IPS-NIHi7 (cell line): Measurements from ENCODE around the gene SLC26A1.
"Not testable (repeated sequence)": the region's sequence is repeated elsewhere in the genome, so short reads cannot be mapped to it uniquely, and the experiment has no call there.

Experiments
- DNase-seq: peaks from one replicate; pipeline ENCODE4 v3.0.0; 2012; ENCODE audit warnings: mixed read lengths; ENCODE audit errors: extremely low spot score

SLC26A1 gene

DNA sequence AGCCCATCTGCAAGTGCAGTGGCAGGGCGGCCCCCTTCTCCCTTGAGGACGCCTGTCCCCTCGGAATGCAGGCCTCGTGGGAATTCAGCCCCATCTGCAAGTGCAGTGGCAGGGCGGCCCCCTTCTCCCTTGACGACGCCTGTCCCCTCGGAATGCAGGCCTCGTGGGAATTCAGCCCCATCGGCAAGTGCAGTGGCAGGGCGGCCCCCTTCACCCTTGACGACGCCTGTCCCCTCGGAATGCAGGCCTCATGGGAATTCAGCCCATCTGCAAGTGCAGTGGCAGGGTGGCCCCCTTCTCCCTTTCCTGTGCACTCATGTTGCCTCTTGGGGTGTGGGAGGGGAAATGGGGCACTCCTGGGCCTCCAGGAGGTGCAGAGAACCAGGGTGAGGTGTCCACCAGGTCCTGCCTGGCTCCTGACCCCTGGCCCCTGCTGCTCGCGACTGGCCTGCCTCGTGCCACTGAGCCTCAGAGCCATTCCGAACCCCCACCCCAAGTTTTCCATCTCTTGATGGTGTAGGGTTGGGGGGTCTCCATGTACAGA is 6.8 kb upstream of the SLC26A1 start:
- DNase-seq, result no peak

DNA sequence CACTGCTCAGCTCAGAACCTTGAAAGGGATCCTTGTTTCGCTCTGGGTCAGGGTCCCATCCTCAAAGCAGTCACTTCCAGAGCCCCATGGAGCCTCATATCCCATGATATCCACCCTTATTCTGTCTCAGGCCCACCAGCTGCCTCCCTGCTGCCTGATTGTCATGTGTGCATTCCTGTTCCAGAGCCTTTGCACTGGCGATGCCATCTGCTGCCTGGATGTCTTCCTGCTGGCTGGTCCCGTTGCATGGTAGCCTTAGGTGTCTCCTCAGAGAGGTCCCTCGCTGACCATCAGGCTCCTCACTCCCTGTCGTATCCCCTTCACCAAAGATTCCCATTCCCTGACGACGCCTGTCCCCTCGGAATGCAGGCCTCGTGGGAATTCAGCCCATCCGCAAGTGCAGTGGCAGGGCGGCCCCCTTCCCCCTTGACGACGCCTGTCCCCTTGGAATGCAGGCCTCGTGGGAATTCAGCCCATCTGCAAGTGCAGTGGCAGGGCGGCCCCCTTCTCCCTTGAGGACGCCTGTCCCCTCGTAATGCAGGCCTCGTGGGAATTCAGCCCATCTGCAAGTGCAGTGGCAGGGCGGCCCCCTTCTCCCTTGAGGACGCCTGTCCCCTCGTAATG is 6.1 kb upstream of the SLC26A1 start:
- not testable (repeated sequence) for DNase-seq

DNA sequence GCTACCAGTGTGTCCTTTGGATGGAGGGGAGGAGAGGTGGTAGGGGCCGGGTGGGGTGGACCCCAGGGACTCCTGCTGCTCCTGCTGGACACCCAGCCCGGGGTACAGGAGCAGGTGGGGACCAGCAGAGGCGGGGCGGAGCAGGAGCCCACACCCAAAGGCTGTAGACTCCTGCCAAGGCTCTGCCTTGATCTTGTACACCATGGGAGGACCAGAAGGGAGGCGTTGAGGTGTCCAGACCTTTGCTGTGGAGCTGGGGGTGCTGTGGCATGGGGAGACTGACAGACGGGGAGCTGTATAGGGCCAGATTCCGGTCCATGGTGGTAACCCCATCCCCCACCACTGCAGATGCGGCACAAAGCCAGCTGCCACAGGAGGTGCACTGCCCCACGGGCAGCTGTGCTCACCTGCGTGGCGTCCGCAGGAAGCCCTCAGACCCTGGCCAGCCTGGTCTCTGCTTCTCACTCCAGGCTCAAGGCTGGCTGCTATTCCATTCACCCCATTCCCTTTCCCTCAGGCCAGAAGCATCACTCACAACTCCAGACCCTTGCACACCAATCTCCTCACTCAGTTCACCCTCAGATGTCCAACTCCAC is 5.0 kb upstream of the SLC26A1 start:
- no peak for DNase-seq

DNA sequence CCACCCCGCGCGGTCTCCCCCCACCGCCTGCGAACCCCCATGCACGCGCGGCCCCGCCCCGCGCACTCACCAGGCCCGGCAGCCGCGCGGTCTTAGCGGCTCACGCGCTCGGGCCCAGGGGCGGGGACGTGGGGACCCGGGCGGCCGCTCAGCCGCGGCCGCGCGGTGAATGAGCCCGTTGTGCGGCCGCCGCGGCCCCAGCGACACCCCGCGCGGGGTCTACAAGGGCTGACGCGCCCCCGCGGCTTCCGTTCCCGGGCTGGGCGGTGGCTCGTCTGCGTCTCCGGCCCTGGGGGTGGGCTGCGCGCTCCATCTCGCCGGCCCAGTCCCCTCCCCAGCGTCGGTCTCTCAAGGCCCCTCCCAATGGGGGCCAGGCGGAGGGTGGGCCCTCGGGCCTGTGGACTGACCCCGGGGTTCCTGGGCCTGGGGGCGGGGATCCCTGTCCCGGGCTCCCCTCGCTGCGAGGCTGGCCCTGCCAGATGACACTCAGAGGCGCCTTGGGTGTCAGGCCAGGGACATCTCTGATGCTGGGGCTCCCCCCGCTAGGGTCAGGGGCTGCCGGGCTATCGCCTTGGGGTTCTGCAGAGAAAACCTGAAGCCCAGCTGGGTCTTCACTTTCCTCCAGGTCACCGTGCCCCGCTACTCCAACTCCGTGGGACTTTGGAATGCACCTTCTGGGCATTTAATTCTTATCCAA is 4.3 kb upstream of the SLC26A1 start:
- DNase-seq, result no peak

DNA sequence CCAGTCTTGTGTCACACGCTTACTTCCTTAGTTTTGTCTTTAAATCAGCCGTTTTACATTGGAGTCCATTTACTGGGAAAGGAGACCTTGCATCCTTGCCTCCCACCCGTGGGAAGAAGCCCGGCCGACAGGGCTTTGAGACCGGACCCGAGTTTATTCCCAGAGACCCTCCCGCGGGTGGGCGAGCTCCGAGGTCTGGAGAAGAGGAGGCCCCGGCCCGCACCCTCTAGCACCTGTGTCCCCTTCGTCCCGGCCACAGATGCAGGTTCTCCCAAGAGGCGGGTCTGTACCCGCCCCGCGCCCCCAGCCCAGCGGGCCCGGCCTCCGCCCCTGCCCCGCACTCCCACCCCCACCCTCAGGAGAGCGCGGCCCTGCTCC is 3.8 kb upstream of the SLC26A1 start:
- no peak for DNase-seq

DNA sequence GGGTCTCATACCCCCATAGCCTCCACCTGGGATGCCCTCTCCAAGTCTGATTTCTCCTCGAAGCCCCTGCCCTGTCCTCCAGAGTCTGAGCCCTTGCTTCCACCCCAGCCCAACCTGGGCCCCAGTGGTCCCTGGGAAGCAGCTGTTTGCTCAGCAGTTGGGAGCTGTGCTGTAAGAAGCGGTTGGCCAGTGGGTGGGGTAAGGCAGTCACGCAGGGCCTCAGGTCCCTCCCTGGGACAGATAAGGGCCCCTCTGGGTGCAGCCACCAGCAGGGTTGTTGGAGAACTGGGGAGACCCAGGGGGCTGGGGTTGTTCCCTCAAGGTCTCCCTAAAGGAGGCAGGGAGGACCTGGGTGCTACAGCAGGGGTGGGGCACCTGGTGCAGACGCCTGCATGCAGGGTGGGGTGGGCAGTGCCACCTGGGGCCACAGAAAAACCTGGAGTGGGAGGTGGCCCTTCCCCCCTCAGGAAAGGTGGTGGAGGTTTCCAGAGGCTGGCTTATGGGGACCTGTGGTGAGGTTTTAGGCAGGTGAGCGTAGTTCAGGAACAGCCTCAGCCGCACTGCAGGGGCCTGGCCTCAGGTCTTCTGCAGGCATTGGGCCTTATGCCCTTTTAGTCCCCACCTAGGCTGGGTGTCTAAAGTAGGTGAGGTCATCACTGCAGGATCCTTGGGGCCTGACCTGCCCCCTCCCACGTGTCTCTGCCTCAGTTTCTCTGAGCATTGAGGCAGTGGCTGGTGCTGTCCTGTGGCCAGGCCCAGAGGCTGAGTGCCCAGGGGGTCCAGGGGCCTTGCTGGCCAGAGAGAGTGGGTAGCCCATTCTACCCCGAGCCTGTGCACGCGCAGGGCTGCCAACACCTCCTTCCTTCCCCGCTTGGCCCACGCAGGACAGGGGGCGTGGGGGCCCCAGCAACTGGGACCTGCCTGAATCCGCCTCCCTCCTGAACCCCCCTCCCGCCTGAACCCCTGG is 3.1 kb upstream of the SLC26A1 start:
- no peak for DNase-seq

DNA sequence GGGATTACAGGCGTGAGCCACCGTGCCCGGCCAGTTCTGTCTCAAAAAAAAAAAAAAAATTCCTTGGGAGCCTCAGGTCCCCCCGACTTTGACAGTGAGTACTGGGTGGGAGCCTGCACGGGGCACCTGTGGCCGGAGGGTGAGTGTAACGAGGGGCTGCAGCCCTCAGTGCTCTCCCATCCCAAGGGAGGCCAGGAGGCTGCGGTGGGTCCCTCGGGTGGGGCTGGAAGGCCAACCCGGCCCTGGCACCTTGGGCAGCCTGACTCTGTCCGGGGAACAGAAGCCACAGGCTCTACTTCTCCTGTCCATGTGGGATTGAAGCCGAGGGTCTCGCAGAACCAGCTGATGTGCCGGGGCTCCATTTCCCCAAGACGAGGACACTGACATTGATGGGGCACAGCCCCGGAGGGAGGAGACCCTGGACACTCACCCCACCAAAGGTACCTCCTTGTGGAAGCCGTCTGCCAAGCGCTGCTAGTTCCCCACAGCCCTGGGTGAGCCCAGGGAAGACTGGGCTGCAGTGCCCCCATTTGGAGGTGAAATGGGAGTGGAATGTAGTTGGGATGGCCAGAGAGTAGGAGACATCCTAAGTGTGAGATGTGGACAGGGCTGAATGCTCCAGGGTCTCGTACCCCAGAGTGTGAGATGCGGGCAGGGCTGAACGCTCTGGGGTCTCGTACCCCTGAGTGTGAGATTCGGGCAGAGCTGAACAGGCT is 2.3 kb upstream of the SLC26A1 start:
- no peak for DNase-seq

DNA sequence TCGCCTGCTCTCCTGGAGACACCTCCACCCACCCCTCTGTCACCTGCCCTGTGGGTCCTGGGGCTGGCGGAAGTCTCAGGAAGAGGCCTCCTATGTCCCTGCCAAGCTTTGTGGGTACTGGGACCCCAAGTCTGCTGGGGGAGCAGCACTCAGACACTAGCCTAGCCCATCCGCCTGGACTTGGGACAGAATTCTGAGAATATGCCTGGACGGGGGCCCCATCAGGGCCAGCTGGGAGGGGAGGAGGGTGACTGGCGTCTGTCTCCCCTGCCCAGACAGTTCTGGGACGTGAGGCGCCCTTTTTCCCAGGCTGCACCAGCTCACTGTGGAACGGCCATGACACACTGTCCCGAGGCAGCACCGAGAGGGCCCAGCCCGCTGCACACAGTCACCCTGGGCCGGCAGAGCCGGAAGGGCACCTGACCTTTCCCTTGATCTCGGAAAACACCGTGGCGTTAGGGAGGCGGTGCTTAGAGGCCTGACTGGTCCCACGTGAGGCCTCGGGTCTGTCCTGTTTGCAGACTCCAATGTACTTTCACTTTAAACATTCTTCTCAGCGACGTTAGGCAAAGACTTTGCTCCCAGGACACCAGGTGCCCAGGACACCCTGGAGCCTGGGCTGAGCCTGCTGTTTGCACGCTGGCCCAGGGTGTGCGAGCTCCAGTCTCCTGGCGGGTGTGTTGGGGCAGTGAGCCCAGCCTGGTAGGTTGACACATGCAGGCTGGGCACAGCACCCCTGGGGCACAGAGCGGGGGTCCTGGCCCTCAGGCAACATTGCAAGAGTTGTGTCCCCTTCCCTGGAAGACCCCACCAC is 700 bp downstream of the SLC26A1 start:
- DNase-seq, result no peak

DNA sequence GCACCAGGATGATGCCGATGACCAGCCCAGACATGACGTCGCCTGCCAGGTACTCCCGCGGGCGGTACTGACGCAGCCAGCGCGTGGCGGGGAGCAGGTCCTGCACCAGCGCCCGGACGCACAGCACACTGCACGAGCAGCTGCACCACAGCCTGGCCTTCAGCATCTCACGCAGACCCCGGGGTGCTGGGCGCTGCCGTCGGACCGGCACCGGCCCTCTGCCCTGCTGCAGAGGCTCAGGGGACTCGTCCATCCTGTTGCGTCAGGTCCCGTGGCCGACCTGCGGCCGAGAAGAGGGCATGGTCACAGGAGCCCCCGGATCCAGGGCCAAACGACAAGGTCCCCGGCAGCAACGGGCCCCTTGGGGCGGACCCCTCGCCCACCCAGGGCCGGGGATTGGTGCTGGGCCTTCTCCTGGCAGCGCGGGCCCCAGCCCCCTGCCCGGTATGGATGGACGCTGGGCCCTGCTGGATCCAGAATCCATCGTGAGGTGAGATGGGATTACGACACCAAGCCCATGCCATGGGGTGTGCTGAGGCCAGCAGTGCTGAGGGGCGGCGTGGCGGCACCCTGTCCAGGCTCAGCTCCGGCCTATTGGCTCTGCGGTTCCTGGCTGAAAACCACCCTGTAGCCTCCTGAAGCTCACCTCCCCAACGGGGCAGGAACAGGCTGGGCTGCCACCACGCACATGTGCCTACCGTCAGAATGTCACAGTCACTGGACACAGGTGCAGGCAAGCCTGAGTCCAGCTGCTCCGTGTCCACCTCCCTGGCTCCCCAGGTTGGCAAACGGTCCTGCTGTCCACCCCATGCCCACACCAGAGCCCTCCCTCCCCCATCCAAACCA is 1.5 kb downstream of the SLC26A1 start:
- no peak for DNase-seq

DNA sequence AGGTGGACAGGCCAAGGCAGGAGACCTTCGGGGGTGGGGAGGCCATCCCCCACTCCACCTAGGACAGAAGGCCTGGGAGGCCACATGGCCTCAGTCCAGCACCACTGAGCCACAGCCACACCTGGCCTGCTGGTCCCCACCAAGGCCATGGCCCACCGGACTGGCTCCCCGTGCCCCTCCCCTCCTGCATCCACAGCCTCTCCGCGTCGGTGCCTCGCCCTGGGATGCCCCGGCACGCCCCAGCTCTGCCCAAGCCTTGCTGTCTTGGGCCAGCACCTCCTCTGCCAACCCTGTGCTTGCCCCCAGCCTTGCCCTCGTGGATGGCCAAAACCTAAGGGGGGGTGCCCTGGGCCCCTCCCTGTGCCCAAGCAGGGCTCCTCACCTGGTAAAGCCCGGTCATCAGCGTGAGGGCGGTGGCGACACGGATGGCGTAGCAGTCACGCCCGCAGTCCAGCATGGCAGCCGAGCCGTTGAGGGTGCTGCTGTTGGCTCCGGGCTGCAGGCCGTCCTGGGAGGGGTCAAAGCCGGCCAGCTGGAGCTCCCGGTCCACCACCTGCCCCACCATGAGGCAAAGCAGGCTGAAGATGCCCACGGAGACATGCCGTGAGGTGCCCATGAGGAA is 2.3 kb downstream of the SLC26A1 start:
- DNase-seq, result no peak

DNA sequence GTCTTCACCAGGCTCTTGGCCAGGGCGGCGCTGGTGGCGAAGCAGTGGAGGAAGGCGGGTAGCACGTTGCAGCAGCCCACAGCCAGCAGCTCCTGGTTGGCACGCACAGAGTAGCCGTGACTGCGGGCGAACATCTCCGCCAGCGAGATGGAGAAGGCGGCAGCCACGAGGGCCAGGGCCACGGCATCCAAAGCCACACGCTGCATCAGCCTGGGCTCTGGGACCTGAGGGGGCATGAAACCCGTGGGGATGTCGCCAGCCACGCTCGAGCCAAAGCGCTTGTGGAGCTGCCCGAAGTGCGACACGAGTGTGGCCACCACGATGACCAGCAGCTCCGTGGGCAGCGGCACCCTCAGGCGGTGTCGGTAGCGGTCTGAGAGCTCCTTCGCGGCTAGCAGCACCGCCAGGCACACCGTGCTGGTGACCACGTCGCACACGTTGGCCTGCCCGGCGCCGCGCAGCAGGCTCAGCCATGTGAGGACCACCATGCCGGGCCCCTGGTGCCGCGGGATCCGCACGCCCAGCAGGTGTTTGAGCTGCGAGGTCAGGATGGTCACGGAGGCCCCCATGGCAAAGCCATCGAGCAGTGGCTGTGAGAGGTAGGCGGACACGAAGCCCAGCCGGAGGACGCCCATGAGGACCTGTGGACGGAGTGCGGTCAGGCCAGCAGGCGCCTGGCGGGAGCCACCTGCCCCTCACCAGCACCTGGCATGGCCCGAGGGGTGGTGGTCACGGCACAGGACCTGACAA is 3.3 kb downstream of the SLC26A1 start:
- DNase-seq, result no peak

DNA sequence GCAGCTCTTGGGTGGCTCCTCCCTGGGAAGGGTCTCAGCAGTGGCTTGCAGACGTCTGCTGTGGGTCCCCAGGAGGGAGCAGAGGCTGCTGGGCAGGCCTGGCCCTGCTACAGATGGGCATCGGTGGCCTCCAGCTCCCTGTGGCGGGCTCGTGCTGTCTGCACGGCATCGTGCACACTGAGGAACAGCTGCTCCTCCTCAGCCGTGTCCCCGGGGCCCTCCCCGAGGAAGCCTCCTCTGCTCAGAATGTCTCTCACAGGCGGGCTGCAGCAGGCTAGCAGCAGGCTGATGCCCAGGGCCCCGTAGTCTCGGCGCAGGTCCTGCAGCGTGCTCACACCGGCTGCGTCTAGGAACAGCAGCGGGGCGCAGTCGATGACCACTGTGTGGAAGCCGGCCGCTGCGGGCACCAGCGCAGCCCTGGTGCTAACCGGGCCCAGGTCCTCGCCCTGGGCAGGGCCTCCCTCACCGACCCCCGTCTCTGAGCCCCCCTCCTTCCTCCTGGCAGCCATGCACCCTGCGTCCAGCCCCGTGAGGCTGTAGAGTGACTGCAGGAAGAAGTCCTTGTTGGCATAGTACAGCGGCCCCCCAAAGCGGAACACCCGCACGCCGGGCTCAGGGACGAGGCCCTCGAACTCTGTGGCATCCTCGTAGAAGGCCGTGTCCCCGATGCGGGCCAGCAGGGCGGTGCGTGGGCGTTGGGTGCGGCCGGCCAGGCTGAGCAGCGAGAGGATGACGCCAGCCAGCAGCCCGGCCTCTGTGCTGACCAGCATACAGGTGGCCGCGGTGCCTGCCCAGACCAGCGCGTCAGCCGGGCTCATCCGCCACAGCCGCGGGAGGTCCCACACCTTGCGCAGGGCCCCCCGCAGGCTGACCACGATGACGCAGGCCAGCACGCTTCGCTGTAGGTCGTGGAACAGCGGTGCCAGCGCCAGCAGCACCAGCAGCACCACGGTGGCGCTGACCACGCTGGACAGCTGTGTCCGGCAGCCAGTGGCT is 4.2 kb downstream of the SLC26A1 start:
- no peak for DNase-seq

DNA sequence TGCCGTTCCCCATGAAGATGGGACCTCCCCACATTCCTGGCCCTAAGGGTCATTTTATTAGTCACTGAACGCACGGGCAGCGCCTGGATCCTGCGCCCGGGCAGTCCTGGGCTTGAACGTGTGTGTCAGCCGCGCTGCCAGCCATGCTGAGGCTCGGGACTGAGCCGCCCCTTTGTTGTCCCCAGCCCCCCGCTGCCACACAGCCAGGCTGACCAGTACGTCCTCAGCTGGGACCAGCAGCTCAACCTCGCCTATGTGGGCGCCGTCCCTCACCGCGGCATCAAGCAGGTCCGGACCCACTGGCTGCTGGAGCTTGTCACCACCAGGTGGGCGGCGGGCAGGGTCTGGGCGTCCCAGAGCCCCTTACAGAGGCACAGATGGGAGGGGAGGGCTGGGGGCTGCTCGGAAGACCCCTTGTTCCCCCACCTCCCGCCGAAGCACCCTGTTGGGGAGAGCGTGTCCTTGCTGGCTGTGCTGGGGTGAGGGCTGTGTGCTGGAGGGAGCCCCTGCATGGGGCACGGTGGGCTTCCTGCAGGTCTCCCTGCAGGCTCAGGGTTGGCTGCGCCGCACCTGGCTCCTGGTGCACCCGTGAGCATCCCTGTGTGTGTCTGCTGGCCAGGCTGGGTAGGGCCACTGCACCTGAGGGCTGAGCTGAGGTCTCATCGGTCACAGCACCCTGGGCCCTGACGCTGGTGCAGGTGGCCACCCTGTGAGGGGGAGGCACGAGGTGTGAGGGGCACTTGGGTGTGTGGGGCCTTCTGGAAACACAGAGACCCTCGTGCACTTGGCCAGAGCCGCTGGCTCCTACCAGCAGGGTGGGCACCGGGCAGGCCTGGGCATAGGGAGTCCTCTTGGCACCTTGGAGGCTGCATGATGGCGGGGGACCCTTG is 5.3 kb downstream of the SLC26A1 start:
- no peak for DNase-seq

DNA sequence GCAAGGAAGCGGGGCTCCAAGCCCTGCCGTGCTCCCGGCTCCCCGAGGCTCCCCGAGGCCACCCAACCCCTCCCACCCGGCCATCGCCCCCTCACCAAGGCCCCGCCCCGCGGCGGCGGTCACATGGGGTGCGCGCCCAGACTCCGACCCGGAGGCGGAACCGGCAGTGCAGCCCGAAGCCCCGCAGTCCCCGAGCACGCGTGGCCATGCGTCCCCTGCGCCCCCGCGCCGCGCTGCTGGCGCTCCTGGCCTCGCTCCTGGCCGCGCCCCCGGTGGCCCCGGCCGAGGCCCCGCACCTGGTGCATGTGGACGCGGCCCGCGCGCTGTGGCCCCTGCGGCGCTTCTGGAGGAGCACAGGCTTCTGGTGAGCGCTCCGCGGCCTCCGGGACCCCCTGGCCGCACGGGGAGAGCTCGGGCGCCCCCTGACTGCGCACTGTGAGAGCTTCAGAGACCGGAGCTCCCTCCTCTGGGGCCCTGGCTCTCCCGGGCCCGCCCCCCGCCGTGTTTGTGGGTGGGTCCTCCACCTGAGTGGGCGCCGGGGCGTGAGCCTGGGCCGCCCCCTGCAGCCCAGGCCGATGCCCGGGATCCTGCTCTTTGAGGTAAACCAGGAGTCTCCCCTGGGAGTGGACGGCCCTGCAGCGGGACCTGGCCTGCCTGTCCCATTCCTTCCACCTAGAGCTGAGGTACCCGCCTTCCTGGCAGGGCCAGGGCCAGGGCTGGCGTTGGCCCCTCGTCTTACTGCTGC is 6.2 kb downstream of the SLC26A1 start, which contains the start of gene IDUA:
IDUA (plus strand) TSS at position 166 of the 745 bp plus-strand sequence; CDS start at position 207, 41 bp downstream.
- DNase-seq, result no peak

DNA sequence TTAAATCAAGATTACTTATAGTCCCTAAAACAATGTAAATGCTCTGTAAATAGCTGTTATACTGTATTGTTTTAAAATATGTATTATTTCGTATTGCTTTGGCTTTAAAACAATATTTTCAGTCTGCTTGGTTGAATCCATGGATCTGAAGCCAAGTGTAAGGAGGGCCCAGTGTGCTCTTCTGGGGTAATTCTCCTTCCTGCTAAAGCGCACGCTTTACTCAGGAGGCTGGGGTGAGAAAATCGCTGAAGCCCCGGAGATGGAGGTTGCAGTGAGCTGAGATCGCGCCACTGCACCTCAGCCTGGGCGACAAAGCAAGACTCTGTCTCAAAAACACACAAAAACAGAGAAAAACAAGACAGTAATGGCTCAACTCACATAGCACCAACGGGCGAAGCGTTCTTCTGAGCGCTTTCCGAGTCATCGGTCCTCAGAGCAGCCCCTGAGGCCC is 6.8 kb downstream of the SLC26A1 start:
- DNase-seq, result no peak
